IPS-NIHi7 (cell line): ENCODE measurements around the gene DEDD2.

ENCODE experiments used
- DNase-seq: peaks from one replicate; pipeline ENCODE4 v3.0.0; 2012; ENCODE audit warnings: mixed read lengths; ENCODE audit errors: extremely low spot score

The DEDD2 gene

GRCh38 chr19:42248270-42249148 is 31.0 kb upstream of the DEDD2 start:
- DNase-seq = no peak

DNA sequence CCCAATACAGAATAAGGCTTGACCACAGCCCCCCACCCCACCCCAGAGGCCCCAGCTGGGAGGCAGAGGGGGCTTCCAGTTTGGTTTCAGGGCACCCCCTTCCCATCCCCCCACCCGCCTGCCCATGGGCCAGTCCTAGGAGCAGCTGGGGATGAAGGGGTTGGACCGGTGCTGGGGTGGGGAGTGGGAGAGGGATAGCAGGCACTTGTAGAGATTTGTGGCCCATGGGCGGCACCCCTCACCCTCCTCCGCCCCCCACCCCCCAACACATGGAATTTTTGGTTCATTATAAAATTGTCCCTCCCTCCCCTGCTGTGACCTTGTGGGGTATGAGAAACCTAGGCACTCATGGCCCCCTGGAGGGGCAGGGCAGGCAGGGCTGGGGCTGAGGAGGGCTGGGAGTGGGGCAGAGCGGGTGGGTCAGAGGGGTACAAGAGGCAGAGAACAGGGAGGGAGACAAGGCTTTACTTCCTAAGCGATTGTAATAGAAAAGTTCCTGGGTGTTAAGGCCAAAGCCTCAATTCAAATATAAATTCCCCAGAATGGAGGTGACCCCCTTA is 30.2 kb upstream of the DEDD2 start:
- DNase-seq = no peak

DNA sequence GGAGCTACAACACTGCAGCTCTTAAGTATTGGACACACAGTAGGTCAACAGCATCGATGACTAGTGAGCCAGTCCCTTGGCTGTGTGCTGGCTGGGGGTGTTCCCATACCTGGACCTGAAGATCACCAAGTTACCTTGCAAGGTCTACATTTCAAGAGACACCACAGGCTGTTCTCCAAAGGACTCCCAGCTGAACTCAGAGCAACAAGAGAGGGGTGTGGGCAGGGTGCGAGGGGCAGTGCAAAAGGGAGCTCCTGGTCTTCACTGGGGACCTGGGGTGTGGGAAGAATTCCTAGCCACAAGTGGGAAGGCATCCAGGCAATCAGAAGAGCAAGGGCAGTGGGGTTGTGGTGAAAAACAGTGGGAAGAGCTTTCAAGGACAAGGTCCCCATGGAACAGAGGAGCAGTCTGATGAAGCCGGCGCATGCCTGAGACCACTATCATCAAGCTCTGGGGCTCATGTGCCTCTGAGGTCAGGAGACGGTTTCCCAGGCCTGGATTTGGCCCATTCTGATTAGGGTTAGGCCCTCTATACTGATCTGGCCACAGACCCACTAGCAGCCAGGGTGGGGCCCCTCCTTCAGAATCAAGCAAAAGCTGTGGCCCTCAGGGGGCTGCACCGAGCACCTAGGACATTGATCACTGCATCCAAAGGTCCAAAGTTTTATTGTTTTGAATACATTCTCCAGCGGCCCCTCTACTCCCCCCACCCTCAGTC is 29.6 kb upstream of the DEDD2 start:
- no peak for DNase-seq

- peak; percentile 59 for DNase-seq
Measured at GRCh38 chr19:42246143-42246921, 28.9 kb upstream of the DEDD2 start.

DNA sequence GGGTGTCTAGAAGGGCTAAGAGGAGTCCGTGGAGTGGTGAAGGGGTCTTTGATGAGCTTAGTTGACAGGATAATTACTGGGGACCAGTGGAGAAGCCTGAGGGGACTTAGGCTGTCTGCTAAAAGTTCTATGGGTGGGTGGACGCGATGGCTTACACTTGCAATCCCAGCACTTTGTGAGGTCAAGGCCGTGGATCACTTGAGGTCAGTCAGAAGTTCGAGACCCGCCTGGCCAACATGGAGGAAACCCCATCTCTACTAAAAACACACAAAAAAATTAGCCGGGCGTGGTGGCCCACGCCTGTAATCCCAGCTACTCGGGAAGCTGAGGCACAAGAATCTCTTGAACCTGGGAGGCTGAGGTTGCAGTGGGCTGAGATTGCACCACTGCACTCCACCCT is 27.8 kb upstream of the DEDD2 start:
- no peak for DNase-seq

DNA sequence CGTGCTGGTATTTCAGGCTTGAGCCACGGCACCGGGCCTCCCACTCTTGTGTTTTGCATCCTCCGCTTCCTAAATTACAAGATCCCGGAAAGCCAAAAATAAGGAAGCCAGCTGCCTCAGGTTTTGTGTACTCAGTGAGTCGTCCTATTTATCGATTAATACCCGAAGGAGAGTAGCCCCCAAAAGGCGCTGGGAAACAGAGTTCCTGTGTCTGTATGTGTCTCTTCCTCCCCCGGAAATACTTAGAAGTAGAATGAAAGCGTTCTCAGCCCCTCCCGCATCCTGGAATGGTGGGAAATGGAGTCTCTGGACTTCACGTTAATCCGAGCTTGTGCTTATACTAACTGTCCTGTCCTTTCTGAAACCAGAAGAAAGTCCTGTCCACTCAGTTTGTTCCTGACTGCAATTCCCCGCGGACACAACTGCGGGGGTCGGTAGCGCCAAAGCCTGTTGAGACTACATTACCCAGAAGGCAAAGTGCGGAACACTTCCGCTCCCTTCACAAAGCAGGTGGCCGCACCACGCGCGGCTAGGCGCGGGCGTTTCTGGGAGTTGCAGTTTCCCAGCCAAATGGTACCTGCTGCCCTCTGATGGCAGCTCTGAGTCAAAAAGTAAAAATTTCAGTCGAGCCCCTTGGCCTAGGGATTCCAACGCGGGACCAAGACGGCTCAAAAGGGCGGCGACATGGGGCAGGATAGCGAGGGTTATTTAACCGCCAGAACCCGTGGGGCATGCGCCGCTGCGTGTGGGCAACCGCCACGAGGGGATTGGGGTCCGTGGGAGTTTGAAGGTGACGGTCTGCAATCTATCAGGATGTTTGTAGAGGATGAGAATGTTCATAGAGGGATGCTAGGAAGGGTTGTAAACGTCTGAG is 27.1 kb upstream of the DEDD2 start:
- DNase-seq = peak; percentile 74

DNA sequence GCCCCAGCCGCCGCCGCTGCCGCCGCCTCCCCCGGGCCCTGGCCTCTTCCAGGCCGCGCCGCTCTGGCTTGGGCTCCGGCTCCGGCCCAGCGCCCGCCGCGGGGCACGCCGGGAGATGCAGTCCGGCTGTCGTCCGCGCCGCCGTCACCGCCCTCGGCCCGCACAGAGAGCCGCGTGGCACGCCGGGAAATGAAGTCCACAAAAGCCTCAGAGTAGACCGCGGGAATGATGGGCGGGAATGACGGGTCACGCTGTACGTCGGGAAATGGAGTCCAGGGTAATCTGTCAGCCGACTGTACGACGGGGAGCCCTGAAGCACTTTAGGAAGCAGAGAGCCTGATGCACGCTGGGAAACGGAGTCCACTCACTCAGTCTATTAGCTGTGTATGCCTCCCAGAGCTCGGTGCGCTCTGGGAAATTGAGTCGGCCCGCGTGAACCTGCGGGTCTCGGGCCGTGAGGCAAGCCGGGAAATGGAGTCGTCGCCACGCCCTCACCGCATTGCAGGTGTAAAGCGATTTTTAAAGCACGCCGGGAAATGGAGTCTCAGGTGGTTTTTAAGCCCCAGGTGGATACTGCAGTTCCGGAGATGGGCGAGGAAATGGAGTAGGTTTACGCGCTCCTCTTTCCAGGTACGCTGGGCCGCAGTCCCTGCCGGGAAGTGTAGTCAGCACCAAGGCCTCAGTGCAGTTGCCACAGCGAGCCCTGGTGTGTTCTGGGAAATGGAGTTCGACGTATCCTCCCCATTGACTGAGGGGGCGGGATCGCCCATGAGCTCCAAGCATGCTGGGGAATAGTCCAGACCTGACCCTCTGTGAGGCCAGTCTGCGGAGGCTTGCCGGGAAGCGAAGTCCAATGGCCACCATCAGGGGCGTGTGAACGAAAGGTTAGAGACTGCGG is 25.3 kb upstream of the DEDD2 start, which contains the start of gene GSK3A:
TSS of gene GSK3A (minus strand) at position 91 of the 898 bp plus-strand sequence. CDS start 137 bp downstream, outside the sequence.
- DNase-seq = peak; percentile 88

DNA sequence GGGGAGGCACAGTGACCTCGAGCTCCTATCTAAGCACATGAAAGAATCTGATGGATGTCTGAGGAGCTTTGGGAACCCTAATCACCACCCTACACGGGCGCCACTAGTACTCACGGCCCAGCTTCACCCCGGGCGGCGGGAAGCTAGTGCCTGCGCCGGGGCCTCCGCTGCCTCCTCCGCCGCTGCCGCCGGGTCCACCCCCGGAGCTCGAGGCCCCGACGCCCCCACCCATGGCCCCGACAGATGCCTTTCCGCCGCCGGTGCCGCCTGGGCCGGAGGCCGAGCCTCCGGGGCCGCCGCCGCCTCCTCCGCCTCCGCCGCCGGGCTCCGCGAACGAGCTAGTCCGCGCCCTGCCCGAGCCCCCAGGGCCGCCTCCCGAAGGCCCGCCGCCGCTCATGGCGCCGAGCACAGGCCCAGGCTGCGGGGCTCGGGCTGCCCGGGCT is 24.6 kb upstream of the DEDD2 start:
- no peak for DNase-seq

GRCh38 chr19:42241279-42241678 is 23.8 kb upstream of the DEDD2 start:
- no peak for DNase-seq

GRCh38 chr19:42239544-42240220 is 22.2 kb upstream of the DEDD2 start:
- no peak for DNase-seq

GRCh38 chr19:42235181-42235580 is 17.7 kb upstream of the DEDD2 start:
- no peak for DNase-seq

DNA sequence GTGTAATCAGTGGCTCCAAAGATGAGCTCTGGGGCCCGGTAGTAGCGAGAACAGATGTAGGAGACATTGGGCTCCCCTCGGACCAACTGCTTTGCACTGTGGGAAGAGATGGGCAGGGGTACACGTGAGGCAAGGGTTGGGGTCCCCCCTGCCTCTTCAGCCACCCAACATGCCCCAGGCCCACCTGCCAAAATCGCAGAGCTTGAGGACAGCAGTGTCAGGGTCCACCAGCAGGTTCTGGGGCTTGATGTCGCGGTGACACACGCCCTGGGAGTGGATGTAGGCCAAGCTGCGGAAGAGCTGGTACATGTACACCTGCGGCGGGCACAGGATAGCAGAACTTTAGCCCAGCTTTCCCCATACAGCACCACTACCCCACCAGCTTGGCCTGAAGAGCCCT is 16.9 kb upstream of the DEDD2 start:
- DNase-seq = no peak

DNA sequence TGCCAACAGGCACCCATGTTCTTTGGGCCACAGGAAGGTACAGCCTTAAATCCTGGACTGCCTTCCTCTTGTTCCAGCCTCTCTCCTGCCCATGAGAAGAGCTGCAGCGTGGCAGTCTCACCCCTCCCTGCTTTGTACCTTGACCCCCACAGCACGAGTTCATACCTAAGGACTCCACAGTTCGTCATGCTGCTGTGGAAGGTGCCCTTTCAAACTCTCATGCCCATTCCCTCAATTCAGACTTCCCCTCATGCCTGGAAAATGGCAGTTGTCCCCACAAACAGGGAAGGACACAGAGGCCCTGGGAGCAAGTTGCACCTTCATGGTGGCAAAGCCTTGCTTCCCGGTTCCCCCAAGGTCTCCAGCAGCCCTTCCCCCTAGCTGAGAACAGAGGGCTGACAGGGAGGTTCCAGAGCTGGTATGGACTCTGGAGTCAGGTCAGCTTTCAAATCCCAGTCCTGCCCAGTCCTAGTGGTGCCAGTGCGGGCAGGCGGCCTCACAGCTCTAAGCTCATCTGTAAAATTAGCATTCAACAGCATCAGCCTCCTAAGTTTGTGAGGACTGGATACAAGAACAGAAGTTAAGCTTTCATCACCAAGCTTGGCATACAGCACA is 16.3 kb upstream of the DEDD2 start:
- no peak for DNase-seq

DNA sequence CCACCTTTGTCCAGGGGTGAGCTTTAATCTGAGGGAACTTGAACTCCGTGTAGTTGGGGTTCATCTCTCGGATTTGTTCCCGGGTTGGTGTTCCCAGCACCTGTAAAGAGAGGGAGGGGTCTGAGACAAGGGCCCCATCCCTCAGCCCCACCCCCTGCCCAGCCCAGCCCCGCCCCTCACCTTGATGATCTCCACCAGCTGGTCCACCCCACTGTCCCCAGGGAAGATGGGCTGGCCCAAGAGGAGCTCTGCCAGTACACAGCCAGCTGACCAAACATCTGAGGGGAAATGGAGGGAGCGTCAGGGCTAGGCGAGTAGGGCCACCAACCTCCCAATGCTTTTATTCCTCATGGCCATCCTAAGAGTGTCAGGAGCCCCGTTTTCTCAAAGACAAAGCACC is 15.6 kb upstream of the DEDD2 start:
- DNase-seq = no peak

DNA sequence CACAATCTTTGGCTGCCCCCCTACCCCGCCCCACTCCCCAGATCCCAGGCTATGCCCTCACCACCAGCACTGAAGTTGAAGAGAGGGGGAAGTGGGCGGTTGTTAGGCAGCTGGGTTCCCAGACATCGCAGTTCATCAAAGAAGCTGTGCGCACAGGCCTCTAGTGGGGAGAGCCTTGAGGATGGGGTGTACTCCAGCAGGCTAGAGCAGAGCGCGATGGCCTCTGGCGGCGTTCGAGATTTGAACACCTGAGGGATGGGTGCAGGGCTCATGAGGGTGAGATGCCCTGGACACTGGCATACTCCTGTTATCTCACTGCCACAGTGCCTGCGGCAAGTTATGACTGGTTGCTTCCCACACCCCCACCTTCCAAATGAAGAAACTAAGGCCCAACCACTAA is 15.0 kb upstream of the DEDD2 start:
- no peak for DNase-seq

DNA sequence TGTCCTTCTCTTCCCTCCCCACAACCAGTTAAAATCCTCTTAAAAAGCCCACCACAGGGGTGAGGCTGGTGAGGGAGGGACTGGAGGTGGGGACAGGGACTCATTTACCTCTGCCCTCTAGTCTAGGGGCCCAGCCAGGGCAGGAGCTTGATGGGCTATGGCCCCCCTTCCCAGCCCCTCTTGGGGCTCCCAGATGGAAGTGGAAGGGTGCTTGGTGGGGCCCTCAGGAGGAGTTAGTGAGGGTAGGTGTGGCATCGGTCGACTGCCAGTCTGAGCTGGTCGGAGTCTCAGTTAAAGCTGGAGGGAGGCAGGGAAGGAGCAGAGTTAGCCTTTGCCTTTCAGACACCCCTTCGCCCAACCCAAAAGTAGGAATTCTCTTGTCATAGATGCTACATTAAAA is 13.1 kb upstream of the DEDD2 start:
- no peak for DNase-seq

- no peak for DNase-seq
Measured at GRCh38 chr19:42229855-42230351, 12.4 kb upstream of the DEDD2 start.

DNA sequence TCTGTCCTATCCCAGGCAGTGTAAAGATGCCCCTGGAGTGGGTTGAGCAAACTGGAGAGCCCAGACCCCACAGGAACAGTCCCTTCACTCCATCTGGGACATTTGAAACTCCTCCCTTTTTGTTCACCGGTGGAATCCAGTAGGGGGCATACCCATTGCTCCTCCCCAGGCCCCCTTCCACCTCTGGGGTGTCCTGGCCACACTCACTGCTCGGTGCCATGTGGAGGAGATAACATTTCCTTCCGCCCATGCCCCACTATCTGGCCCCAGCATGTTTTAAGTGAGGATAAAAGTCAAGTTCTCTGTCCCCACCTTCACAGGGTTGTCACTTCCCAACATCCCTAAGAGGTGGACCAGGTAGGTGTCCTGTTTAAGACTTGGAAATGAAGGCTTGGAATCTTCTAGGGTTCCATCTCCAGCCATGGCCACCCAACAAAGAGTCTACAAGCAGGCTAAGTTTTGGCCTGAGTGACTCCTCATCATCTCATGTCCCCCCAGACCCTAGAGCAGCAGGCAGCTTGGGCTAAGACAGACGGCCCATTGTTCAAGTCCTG is 11.9 kb upstream of the DEDD2 start:
- no peak for DNase-seq
